Inflammatory macrophage treated with lipopolysaccharide for 4 hours (primary cell): ENCODE measurements around the gene GPANK1.

ENCODE experiments used
- DNase-seq: peaks from one replicate; pipeline ENCODE4 v3.0.0-alpha.2; 2020

Gene GPANK1

GRCh38 chr6:31690231-31691077, 25.7 kb upstream of the GPANK1 start:
- peak; percentile 16 for DNase-seq

GRCh38 chr6:31689249-31690110, 24.7 kb upstream of the GPANK1 start:
- DNase-seq, result peak; percentile 31

DNA sequence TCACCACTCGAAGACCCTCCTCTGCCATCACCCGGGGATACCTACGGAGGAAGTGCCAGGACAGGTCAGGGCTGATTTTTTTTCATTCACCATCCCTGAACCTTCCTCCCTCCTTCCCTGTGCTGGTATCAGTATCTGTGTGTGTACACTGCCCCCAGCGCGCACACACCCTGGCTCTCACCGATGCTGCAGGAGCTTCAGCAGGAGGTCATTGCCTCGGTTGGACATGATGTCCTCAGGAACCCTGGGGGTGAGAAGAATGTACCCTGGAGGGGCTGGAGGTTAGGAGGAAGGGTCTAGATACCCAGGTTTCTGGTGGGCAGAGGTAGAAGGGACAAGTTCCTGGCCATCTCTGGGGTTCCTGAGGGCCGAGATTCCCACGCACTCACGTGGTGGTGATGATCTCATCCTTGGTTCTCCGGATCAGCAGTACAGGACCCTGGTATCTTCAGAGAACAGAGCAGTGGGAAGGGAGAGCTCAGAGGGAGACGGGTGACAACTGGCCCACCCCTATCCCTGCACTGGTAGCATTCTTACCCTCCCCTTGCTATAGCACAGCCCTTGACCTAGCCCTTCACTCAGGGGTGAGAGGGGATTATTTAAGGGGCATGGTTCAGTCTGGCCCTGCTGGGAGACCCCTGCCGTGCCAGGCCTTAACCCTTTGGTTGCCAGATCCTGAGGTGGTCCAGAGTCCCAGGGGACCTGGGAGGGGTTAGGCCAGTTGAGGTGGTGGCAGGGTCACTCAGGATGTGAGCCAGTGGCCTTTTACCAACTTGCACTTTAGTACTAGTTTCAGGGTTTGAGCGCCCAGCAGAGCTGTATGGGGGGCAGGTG, 23.3 kb upstream of the GPANK1 start:
- no peak for DNase-seq

GRCh38 chr6:31687321-31687720, 22.5 kb upstream of the GPANK1 start:
- DNase-seq, result no peak

GRCh38 chr6:31686483-31686882, 21.7 kb upstream of the GPANK1 start:
- no peak for DNase-seq

GRCh38 chr6:31683591-31683990, 18.8 kb upstream of the GPANK1 start:
- no peak for DNase-seq

DNA sequence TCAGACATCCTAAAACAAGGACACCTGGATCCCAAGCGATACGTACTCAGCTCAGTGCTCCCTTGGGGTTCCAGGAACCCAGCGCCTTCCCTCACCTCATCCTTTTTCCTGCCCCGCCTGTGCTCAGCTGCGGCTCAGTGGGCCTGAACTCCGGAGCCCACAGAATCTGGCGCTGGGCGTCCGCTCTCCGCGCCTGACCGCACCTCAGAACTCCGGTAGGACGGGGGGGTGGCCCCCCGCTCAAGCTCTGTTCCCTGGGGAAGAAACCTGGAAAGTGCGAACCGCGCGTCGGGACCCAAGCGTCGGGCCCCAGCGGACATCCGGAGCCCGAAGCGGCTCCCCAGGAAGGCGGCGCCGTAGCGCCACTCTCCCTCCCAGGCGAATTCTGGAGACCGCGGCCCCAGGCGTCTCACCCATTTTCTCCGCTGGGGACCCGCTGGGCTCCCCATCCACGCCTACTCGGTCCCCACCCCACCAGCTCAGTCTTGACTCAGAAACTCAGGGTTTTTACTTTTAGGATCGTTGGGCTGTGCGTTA, 16.4 kb upstream of the GPANK1 start:
- peak; percentile 39 for DNase-seq

DNA sequence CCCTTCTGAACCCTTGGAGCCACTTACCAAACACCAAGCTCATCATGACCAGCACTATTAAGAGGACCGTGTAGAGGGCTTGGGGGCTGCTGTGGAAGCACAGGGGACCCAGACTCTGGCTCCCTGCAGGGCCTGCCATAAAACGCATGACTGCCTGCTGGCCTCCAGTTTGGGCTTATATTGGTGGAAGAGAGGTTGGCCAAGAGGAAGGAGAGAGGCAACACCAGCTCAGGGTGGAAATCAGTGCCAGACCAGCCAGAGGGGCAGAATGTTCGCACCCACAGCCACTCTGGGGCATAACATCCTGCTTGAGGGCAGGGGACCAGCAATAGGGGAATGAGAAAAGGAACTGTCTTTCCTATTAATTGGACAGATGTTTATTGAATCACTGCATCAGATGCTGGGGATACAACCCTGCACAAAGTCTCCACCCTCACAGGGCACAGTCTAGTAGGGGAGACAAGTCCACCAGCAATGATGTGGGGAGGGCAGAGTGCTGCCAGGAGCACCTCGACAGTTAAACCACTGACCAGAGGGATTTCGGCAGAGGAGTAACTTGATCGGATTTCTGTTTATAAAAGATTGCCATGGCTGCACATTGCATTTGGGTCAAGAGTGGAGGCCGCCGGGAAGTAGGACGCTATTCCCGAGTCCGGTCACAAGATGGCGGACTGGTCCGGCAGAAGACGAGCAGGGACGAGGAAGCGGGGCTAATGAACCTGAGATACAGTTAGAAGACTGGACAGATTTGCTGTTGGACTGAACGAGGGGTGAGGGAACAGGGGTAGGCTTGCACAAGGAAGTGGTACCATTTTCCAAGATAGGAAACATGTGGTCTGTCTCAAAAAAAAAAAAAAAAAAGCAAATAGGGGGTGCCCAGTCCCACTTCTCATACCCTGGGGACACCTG, 15.7 kb upstream of the GPANK1 start, which contains the start of gene LY6G5C:
LY6G5C (minus strand) TSS at position 842 of the 909 bp plus-strand sequence; CDS start at position 148, 694 bp downstream.
- DNase-seq, result peak; percentile 69

- no peak for DNase-seq
Measured at GRCh38 chr6:31677955-31678354, 13.2 kb upstream of the GPANK1 start.

DNA sequence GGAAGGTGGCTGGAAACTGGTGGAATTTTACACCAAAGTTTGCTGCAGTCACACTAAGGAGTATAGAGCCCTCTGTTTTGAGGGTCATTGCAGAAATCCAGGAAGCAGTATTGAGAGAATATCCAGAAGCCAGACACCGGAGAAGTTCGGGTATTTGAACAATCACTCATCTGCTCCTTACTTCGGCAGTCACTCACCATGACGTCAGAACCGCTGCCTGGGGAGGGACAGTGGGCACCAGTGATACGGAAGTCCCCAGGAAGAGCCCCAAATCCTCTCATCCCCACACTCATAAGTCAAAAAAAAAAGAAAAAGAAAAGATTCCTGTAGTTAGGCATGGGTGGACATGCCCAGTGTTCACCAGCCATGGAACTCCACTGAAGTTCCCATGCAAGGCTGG, 12.1 kb upstream of the GPANK1 start:
- DNase-seq, result no peak

DNA sequence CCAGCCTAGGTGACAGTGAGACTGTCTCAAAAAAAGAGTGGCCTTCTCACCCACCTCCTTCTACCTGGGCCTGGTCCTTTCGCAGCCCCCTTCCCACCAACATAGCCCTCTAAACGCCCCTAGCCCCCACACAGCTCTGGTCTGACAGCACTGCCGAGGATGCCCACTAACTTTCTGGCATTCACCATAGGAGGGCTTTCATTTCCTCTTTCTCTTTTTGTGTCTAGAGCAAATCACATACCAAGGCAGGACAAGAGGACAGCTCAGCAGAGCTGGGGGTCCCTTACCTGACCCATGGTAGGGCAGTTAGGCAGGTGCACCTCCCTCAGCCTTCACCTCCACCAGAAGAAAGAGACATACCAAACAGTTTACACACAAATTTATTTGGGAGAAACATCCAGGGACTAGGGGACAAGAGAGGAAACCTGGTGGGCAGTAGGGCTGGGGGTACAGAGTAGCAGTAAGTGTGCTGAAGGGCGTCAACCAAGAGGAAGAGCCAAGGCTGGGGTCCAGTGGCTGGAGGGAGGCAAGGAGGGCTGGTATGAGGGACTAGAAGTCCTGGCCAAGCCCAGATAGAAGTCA, 11.6 kb upstream of the GPANK1 start:
- no peak for DNase-seq

GRCh38 chr6:31669676-31670075, 4.9 kb upstream of the GPANK1 start, which contains the start of gene LY6G5B:
TSS of gene LY6G5B (plus strand) at chr6:31669976. CDS start at chr6:31670951, 975 bp downstream.
- no peak for DNase-seq

DNA sequence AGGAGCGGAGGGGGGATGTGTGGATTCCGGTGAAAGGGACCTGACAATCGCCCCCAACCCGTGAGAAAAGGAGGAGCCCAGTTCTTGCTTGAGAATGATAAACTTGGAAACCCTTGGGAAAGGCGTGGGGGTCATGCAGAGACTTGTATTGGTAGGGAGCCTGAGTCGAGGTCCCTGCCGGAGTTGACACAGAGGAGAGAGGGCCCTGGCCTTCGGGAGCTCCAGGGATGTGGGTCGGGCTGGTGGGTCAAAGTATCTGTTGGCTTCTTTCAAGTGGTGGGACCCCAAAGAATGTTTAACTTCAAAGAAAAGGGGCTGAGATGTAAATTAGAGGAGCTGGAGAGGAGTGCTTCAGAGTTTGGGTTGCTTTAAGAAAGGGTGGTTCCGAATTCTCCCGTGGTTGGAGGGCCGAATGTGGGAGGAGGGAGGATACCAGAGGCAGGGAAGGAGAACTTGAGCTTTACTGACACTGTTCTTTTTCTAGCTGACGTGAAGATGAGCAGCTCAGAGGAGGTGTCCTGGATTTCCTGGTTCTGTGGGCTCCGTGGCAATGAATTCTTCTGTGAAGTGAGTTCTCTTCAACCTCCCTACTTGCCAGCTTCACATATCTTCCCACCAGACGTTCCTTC, 1.7 kb upstream of the GPANK1 start:
- DNase-seq, result peak; percentile 72

DNA sequence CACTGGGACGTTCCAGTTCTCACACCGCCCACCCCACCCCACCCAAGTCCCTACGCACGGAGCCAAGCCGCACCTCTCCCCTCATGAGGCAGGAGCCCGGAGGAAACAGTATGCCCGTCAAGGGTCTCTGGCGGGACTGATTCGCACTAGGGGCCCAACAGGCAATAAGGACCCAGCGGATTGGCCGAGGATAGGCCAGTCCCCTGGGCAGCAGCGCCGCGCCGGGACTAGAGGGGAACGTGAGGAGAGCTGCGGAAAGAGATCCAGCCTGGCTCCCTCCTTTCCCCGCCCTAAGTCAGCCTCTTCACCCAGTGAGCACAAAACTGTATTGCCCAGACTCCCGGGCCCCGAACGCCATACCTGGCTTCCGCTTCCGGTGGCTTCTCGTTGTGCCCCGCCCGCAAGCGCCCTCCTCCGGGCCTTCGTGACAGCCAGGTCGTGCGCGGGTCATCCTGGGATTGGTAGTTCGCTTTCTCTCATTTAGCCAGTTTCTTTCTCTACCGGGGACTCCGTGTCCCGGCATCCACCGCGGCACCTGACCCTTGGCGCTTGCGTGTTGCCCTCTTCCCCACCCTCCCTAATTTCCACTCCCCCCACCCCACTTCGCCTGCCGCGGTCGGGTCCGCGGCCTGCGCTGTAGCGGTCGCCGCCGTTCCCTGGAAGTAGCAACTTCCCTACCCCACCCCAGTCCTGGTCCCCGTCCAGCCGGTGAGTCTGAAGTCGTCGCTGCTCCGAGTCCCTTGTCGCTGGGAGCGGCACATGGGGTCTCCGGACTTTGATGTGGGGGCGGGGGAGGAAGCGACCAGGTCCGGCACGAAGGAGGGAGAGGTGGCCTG, 922 bp upstream of the GPANK1 start, which contains the start of gene CSNK2B:
CSNK2B (plus strand) TSS at position 580 of the 836 bp plus-strand sequence. CDS start 752 bp downstream, outside the sequence.
- DNase-seq, result peak; percentile 98

DNA sequence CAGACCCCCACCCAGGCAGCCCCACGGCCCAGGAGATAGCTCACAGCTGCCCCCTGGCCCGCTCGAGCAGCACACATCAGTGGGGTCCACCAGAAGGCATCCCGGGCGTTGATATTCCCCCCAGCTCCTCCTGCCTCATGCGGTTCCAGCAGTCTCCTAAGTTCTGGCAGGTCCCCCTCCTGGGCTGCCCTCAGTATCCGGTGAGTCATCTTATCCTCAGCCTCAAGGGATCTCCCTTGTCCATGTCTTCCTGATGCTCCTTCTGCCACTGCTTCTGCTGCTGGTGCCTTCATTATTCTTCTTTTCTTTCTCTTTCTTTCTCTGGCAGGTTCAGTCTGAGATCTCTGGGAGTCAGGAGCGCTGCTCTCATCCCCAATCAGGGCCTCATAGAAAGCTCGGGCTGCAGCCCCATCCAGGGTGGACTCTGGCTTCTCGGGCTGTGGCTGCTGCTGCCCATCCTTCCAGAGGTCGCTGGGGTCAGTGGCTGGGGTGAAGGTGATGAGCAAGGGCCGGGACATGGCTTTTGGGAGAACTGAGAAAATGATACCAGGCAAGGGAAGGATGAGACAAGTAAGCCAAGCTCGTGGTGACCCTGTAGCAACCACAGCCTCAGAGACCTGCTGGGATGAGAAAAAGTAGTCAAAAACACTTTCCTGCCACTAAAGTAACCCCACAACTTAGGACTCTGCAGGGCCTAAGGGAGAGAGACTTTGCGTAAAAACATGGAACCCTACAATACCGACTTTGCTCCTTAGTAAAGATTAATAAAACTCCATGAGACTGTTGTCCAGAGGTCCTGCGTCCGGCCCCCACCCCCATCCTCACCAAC, 622 bp downstream of the GPANK1 start:
- DNase-seq, result no peak

- peak; percentile 74 for DNase-seq
Measured at GRCh38 chr6:31663126-31663960, 1.5 kb downstream of the GPANK1 start.

DNA sequence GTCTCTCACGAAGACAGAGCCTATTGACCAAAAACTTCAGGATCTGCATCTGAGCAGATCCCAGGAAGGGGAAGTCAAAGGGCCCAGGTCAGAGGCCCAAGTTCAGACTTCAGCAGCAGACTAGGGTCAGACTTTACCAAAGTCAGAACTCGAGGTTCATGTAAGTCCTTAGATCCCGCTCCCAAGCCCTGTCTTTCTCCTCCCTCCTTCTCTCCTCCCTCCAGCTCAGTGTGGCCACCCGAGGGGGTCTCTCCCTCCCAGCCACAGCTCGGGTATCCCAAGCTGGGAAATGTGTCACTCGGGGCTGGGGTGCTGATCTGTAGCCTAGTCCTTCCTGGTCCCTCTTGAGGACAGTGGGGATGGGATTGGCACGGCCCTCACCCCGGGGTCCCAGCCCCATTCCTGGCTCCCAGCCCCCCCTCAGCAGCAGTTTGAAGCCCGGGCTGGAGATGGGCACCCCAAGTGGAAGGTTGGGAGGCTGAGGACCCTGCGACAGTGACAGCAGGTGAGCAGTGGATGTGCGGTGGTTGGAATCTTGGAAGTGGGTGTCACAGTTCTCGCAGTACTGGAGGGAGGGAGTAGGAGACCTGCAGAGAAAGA, 2.6 kb downstream of the GPANK1 start:
- no peak for DNase-seq
